HG03442 (cell line): ENCODE measurements around the gene IL11.
"Not testable (repeated sequence)": the region's sequence is repeated elsewhere in the genome, so short reads cannot be mapped to it uniquely, and the experiment has no call there.

Source experiments
- ATAC-seq: cut with Tn5 transposase; IDR thresholded peaks from one replicate; pipeline ENCODE4 v1.9.1; 2021; ENCODE audit warnings: mild to moderate bottlenecking, moderate library complexity; ENCODE audit not compliant: unreplicated experiment

The IL11 gene

GRCh38 chr19:55336101-55336500 lies 34.2 kb downstream of the IL11 start:
- ATAC-seq: no peak

- no peak for ATAC-seq
These were observed 36.4 kb downstream of the IL11 start for GRCh38 chr19:55333870-55334269.

GRCh38 chr19:55329791-55330190 lies 40.5 kb downstream of the IL11 start:
- ATAC-seq: not testable (repeated sequence)

- not testable (repeated sequence) for ATAC-seq
These were observed 41.4 kb downstream of the IL11 start for GRCh38 chr19:55328774-55329318.

- ATAC-seq: no peak
These were observed 45.1 kb downstream of the IL11 start, which contains the start of gene TMEM150B for GRCh38 chr19:55325172-55325571. Gene TMEM150B, minus strand, starts transcription at chr19:55325341. Its CDS starts 4,305 bp downstream, at chr19:55321036.

- no peak for ATAC-seq
These were observed 45.6 kb downstream of the IL11 start for GRCh38 chr19:55324662-55325061.

- no peak for ATAC-seq
These were observed 47.9 kb downstream of the IL11 start for GRCh38 chr19:55322204-55322885.

- ATAC-seq: no peak
These were observed 48.7 kb downstream of the IL11 start for GRCh38 chr19:55321466-55322137.

GRCh38 chr19:55320844-55321419 lies 49.3 kb downstream of the IL11 start:
- ATAC-seq: no peak

- no peak for ATAC-seq
These were observed 50.5 kb downstream of the IL11 start for GRCh38 chr19:55319785-55320184.

- ATAC-seq: no peak
These were observed 53.6 kb downstream of the IL11 start for GRCh38 chr19:55316646-55317045.

GRCh38 chr19:55315956-55316525 lies 54.2 kb downstream of the IL11 start:
- no peak for ATAC-seq

GRCh38 chr19:55314396-55314795 lies 55.9 kb downstream of the IL11 start:
- ATAC-seq: no peak
